Stimulated activated CD4-positive, alpha-beta T cell treated with anti-CD3 and anti-CD28 coated beads, Interleukin-15, amount 100 ng/mL, for 1 hour (primary cell): ENCODE measurements around the gene SMCO2.

Source experiments
- DNase-seq, 2 donors: peaks; one replicate each; pipeline ENCODE4 v3.0.0-alpha.2; 2020; ENCODE audit warnings: low read depth in 1 of 2, low spot score in 1 of 2

SMCO2 gene

DNA sequence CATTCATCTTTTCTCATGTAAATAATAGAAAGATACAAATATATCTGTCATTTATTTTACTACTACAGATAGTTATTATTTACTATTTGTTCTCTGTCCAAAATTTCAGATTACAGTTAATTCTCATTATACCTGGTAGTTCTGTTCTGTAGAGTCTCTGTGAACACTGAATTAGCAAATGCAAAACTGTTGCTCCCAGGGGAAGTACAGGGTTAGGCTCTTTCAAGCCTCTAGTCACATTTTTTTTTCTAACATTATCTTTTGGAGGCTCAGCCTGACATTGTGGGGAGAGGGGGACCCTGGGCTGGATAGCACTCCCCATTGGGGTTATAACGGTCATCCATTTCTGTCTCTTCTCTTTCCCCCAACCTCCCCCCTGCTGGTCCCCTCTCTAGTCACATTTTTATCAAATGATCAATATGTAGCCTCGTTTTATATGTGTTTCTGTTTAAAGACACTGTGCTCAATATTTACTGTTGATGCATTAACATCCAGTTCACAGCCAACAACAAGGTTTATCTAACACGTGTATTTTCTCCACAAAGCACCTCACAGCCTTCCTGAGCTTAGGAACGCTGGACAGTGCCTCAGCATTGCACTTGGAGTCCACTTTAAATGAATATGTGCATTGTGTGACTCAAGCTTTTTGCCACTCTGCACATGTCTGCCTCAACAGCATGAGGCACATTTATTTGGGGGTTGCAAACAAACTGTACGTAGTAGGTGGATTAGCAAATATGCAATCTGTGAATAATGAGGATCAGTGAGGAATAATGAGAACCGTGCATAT lies 4.7 kb downstream of the SMCO2 start:
- no peak for DNase-seq

DNA sequence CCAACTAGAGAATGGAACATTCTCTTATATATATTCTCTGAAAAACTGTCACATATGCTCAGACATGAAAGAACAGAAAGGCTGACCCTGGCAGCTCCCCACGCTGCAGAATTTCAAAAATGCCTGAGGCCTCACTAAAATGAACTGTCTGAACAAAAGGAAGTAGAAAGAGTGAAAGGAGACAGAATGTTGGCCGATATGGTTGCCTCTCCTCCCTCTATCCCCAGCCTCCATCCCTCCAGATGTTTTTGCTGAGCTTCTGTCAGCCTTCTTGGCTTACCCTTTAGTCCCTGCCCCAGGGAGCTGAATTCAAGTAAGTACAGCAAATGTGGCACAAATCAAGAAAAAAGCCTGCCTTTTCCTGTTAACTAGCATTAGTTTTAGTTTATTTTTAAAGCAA lies 6.9 kb downstream of the SMCO2 start:
- no peak for DNase-seq

DNA sequence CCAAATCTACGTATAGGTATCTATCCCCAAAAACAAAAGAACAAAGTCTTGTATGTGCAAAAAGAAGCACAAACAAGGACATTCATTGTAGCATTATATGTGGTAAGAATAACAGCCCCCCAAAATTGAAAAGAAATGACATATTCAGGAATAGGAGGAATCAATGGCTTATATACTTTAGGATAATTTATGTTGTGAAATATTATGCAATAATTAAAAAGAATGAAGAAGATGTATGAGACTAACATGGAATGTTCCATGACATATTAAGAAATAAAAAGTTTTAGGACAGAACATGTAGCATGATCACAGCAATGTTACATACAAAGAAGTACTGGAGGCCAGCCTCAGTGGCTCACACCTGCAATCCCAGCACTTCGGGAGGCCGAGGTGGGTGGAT lies 9.1 kb downstream of the SMCO2 start:
- DNase-seq = no peak

DNA sequence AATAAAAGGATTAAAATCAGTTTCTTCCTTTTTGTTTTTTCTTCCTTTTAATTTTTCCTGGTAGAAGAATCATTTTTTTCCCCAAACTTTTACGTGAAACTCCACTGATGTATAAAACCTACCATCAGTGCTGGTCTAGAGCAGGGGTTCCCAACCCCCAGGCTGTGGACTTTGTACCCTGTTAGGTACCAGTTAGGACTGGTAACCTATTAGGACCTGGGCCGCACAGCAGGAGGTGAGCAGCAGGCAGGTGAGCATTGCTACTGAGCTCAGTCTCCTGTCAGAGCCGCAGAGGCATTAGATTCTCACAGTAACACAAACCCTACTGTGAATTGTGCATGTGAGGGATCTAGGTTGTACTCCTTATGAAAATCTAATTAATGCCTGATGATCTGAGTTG lies 10.1 kb downstream of the SMCO2 start:
- no peak for DNase-seq

DNA sequence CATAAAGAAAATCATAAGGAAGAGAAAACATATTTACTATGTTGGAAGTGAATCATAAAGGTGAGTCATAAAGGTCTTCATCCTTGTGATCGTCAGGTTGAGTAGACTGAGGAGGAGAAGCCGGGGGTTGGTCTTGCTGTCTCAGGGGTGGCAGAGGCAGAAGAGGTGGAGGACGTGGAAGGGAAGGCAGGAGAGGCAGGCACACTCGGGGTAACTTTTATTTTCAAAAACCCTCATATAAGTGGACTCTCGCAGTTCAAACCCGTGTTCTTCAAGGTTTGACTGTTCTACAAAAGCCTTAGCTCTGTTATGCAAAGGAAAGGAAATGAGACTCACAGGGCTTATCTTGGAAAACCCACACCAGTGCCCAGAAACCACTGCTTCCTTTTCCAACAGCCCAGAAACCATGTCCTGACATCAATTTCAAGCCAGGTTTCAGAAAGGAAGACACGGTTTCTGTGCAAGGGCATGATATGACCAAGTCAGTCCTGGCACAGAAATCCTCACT lies 14.0 kb downstream of the SMCO2 start:
- peak in 1 of 2 donors; percentile 6 for DNase-seq

DNA sequence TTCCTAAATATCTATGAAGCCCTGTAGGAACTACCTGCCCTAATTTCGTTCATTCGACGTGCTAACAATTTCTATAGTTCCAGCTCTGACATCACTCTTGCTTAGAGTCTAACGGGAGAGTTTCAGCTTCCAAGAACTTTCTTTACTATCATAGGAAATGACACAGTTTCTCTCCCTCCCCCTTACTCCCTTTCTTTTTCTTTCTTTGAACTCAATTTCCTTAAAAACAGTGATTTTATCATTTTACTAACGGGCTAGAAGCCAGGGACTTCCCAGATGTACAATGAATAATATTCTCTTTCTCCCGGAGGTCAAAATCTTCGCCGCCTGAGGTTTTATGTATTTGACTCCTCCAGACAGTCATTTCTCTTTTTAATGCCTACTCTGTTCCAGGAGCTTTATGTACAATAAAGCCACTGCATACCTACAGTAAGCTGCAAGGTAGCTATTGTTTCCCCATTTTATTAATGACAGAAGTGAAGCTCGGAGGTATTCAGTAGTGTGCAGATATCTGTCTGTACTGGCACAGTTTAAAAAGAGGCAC lies 15.7 kb downstream of the SMCO2 start:
- no peak for DNase-seq

DNA sequence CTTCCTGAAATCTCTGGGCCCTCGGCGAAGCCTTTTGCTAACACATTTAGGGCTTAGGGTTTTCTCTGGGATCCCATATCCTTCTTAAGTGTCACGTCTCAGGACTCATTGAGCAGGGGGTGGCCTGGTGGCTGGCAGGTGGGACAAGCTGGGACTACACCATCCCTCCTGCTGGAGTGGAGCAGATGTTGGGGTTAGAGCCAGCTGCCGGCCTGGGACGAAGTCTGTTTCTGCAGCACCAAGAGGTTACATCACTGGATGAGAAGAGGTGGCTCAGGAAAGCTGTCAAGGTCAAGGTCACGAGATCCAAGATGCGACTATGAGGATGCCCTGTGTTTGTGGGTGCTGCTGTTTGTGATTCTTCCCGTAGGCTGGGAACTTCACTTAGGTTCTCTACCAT lies 16.3 kb downstream of the SMCO2 start:
- no peak for DNase-seq

DNA sequence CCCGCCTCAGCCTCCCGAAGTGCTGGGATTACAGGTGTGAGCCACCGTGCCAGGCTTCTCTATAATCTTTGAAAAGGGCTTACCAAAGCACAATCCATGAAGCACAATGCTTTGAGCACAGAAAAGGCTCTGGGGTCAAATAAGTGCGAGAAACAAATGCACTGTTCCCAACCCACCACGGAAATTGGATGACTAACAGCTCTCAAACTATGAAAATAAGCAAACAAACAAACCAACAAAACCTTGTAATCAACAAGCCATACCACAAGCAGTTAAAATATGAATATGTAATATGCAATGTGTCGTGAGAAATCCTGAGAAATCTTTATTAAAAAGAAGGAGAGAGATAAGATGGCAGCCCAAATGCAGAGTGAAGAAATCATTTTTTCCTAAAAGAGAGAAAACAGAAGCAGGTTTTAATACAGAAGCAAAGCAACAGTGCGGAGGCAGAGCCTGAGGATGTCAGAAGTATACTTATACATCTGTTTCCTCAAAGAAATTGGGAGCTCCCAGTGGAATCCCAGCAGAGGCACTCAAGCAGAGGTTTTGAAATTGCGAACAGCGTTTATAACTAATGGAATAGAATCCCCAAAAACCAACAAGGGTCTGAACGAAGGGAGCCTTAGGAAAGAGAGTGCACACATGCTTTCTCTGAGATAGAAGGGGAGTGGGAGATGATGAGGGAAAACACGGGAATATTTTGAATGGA lies 17.1 kb downstream of the SMCO2 start:
- DNase-seq = no peak

DNA sequence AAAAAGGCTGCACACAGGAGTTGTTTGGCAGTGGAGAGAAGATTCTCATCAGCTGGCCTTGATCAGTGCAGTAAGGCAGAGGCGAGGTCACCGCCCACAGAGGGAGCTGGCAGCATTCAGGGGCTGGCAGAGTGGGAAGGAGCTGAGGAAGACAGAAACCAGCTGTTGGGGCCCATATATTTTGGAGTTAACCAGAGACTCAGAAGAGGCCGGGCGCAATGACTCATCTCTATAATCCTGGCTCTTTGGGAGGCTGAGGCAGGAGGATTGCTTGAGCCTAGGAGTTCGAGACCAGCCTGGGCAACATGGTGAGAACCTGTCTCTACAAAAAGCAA lies 17.7 kb downstream of the SMCO2 start:
- no peak for DNase-seq

DNA sequence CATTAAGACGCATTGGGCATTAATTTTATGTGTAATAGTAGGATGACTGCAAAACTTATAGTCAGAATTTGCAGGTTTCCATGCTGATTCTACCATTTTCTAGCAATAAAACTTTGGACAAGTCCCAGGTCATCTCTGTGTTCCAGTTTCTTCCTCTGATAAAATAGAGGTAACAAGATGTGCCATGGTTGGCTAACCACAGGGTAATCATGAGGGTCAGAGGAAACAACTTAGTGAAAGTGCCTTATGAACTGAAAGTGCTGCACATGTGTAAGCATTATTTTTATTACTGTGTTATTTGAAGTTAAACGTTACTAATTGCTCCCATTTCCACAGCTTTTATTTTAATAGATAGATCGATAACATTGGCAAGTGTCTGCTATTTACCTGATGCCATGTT lies 21.1 kb downstream of the SMCO2 start:
- DNase-seq = no peak

DNA sequence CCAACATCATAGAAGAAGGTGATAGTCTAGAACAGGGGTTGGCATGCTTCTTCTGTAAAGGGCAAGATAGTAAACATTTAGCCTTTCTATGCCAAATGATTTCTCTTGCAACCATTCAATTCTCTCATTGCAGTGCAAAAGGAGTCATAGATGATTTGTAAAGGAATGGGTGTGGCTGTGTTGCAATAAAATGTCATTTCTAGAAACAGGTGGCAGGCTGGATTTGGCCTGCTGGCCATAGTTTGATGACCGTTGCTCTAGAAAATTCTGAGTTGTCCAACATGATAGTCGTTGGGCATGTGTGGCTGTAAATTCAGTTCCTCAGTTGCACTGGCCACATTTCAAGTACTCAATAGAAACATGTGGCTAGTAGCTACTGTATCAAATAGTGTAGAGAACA lies 21.7 kb downstream of the SMCO2 start:
- no peak for DNase-seq

DNA sequence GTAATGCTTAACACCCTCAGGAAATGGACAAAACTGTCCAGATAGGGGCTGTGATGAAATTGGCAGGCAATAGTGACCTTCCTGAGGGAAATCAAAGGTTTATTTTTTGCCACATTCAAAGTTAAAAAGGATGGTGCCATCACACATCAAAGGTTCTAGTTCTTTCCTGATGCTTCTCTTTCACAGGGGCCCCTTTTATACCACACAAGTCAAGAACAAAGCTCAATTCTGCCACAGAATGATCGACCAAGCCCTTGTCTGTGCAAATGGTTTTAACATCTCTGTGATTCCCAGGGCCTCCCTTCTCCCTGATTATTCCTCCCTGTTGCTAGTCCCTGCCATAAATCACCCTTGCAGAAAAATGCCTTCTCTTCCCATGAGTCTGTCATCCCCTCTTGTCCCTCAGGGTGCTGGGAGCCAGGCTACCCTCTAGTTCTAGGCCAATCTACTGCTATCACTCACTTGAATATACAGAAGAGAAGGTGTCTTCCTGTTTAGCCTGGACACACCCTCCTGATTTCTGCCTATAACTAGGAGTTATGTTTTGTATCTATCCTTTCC lies 22.7 kb downstream of the SMCO2 start:
- no peak for DNase-seq

DNA sequence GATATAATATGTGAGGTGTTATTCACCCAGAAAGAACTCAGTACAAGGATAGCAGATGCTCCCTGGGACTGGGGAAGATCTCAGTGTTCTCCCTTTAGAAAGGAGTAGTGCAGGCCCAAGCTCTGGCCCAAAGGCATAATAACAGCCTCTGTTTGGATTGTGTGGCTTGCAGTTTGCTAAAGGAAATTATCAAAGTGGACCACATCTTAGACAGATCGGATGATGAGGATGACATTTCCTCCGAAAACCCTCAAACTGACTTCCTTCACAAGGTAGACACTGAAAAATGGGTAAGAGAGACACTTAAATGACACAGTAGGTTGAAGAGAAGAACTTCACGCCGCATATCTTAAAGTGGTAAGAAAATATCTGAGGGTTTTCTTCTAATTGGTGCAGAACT lies 26.1 kb downstream of the SMCO2 start:
- DNase-seq = no peak

DNA sequence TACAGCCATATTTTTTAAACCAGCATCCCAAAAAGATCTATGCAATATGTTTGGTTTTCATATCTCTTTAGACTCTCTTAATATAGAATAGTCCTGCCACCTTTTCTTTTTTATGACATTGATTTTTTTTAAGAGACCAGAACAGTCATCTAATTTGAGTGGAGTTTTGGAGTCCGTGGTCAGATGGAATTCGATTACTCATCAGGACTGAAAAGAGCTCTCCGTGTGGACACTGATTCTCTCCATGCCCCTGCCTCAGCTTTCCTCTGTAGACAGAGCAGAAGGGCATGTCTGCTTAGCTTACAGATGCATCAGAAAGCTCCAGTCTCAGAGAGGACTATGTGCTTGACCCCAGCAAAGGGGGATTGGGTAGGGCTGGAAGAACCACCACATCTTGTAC lies 27.8 kb downstream of the SMCO2 start:
- DNase-seq = no peak

DNA sequence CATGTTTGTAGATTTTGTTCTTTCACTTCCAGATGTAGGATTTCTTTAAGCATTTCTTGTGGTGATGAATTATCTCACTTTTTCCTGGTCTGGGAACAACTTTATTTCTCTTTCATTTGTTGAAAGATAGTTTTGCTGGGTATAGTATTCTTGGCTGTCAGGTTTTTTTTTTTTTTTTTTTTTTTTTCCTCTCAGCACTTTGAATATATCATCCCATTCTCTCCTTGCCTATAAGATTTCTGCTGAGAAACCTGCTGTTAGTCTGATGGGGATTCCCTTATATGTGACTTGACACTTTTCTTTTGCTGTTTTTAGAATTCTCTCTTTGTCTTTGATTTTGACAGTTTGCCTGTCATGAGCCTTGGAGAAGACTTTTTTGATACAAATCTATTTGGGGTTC lies 30.5 kb downstream of the SMCO2 start:
- no peak for DNase-seq

DNA sequence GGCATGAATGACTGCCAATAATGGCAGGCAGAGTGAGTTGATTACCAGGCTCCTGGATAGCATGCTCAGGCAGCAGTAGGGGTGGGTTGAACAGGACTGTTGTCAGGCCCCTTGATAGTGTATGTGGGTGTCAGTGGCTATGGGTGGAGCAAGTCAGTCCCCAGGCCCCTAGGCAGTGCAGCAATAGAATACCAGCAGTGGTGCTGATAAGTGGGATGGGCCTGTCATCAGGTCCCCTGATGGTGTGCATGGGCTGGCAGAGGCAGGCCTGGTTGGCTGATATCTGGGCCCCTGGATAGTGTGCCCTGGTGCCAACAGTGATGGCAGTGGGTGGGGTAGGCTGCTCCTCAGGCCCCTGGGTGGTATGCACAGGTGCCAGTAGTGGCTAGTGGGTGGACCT lies 32.4 kb downstream of the SMCO2 start:
- no peak for DNase-seq

DNA sequence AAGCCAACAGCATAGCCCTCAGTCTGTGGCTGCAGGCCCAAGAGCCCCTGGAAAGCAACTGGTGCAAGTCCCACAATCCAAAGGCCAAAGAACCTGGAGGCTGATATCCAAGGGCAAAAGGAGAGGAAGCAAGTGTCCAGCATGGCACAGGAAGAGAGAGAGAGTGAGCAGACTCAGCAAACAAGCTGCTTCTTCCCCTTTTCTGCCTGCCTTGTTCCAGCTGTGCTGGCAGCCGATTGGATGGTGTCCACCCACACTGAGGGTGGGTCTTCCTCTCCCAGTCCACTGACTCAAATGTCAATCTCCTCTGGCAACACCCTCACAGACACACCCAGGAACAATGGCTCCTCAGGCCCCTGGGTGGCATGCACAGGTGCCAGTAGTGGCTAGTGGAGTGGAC lies 33.5 kb downstream of the SMCO2 start:
- no peak for DNase-seq

DNA sequence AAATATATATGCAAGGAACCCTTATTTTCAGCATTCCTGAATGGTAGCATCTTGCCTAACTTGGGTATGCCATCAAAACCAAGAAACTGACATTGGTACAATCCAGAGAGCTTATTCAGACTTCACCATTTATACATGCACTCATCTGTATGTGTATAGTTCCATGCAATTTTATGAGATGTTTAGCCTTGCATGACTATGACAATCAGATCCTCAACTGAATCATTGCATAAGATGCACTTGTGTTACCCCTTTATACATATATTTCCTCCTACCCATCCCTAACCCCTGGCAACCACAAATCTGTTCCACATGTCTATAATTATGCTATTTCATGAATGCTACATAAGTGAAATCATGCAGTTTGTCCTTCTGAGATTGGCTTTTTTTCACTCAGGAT lies 40.4 kb downstream of the SMCO2 start:
- no peak for DNase-seq

DNA sequence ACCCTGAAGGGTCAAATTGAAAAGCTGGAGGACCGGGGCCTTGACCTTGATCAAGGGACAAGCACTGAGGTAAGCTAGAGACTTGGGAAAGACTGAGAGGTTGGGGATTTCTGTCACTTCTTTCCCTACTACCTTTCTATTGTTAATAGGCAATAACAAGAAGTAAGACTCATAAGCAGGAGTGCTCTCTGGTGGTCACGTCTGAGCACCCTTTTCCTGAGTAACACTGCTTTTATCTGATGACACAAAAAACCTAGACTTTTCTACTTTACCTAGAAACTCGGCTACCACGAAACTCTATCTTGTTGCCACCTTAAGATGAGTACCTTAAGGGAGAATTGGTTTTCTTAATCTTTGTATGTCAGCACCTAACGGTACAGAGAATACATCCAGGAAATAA lies 41.9 kb downstream of the SMCO2 start:
- DNase-seq = no peak

DNA sequence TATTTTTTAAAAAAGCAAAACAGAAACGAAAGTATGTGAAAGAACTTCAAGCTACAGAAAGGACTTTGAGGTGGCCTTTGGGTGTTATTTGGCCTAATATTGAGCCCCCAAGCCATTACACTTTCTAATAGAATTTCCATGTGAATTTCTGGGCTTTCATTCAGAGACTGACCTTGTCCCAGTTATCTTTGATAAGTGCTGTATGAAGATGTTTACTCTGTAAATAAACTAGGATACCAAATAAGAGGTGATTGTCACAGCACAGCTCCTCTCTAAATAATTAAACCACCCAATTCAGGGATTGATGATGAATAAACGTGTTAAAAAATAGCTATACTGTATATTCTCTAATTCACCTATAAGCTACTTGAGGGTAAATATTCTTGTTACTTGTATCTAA lies 44.7 kb downstream of the SMCO2 start:
- DNase-seq = no peak

DNA sequence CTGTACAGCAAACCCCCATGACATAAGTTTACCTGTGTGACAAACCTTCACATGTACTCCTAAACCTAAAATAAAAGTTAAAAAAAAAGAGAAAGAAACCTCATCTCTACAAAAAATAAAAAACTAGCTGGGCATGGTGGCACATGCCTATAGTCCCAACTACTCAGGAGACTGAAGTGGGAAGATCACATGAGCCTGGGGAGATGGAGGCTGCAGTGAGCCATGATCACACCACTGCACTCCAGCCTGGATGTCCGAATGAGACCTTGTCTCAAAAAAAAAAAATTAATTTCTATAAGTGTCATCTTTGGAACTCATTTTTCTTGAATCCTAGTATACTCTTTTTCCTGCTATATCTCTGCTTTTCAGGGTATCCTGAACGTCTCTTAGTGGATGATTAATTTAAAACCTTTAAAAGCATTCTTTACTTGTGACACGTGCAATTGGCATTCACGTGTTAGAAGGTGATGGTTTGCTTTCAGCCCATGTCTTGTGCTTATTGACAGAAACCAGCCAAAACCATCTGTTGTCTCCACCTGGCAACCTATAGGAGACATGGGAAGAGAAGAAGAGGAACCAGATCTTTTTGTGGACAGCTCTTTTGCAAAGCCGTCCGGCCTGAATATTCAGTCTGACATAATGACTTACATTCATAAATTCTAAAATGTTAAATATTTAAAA lies 46.9 kb downstream of the SMCO2 start:
- DNase-seq = no peak

DNA sequence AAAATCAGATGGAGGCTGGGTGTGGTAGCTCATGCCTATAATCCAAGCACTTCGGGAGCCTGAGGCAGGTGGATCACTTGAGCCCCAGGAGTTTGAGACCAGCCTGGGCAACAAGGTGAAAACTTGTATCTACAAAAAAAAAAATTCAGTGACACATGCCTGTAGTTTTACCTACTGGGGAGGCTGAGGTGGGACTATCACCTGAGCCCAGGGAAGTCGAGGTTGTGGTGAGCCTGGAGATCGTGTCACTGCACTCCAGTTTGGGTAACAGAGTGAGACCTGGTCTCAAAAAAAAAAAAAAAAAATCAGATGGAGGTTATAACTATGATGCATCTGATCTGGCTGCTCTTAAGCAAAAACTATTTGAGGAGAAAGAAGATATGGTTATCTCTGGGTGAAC lies 50.9 kb downstream of the SMCO2 start:
- DNase-seq = no peak
